ENCODE data around the gene SLC12A4. TPM values are rescaled to one million over a fixed set of nuclear protein-coding genes. Genes with fewer than 3 reads are reported as not detected.
A peak's percentile ranks its signal among the peaks of the same experiment; 100 is the strongest.

Gene SLC12A4
- total and polyA plus RNA-seq, 2 of the 13 experiments (the other 11 are each of a cell fraction or from before 2014, with no cell fraction given) = 65.1 to 84.3 TPM

DNA sequence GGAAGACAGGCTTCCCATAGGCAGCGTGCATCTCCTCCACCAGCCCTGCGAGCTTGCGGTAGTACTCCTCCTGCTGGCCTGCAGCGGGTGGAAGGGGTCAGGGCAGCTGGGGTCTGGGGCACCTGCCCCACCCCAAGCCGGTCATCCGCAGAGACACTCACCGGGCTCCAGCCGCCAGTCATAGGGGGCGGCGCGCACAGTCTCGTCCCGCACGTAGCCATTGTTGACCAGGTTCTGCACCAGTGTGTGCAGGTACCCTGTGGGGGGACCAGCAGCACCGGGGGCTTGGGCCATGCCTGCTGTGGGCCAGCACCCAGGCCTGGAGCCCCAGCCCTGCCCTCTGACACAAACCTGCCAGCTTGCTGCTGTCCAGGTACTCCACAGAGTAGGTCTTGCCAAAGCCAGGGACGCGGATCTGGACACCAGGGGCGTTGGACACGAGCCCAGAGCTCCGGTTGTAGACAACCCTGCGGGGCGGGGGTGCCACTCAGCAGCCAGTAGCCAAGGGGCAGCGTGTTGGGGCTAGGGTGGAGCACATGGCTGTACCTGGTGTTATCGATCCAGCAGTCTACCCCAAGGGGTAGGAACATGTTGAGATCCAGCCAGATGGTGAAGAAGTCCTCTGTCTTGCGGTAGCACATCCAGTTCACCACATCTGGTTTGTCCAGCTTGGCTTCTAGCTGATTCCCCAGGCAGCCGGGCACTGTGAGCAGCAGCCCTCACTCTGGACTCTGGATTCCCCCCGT, 25.8 kb downstream of the SLC12A4 start (continued):
- no peak for TF ChIP-seq RBAK (CRISPR knock-in tag; IDR thresholded peaks at IDR 0.05)
- TF ChIP-seq, protein P1, sequence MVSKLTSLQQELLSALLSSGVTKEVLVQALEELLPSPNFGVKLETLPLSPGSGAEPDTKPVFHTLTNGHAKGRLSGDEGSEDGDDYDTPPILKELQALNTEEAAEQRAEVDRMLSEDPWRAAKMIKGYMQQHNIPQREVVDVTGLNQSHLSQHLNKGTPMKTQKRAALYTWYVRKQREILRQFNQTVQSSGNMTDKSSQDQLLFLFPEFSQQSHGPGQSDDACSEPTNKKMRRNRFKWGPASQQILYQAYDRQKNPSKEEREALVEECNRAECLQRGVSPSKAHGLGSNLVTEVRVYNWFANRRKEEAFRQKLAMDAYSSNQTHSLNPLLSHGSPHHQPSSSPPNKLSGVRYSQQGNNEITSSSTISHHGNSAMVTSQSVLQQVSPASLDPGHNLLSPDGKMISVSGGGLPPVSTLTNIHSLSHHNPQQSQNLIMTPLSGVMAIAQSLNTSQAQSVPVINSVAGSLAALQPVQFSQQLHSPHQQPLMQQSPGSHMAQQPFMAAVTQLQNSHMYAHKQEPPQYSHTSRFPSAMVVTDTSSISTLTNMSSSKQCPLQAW (CRISPR knock-in tag; IDR thresholded peaks at IDR 0.05) = peak; percentile 46; the same call in 1 of the 2 replicates
- TF ChIP-seq ZNF749 (CRISPR knock-in tag; IDR thresholded peaks at IDR 0.05; ENCODE audit: borderline replicate concordance) = no peak
- peak; percentile 68; the same call in 1 of the 2 replicates for TF ChIP-seq ZNF33B (CRISPR knock-in tag; IDR thresholded peaks at IDR 0.05)
- 0 out of 2 replicates have a peak, but pooled peaks have one; percentile 37 for TF ChIP-seq PAX8 (CRISPR knock-in tag; IDR thresholded peaks at IDR 0.05; ENCODE audit: borderline replicate concordance)
- TF ChIP-seq CAMTA2 (CRISPR knock-in tag; IDR thresholded peaks at IDR 0.05; ENCODE audit: borderline replicate concordance) = no peak
- TF ChIP-seq XBP1 (CRISPR knock-in tag; IDR thresholded peaks at IDR 0.05) = no peak
- no peak for TF ChIP-seq ZNF530 (CRISPR knock-in tag; IDR thresholded peaks at IDR 0.05; ENCODE audit: low read depth)
- TF ChIP-seq AHR (CRISPR knock-in tag; IDR thresholded peaks at IDR 0.05) = peak; percentile 31; the same call in 1 of the 2 replicates
- TF ChIP-seq ZNF160 (CRISPR knock-in tag; IDR thresholded peaks at IDR 0.05) = peak; percentile 65; the same call in 1 of the 2 replicates
- TF ChIP-seq SMAD9 (CRISPR knock-in tag; IDR thresholded peaks at IDR 0.05) = no peak
- peak; percentile 59; the same call in 1 of the 2 replicates for TF ChIP-seq ZNF556 (CRISPR knock-in tag; IDR thresholded peaks at IDR 0.05; ENCODE audit: borderline replicate concordance)
- no peak for TF ChIP-seq ATF1 (CRISPR knock-in tag; IDR thresholded peaks at IDR 0.05)
- TF ChIP-seq ERF (CRISPR knock-in tag; IDR thresholded peaks at IDR 0.05) = peak; percentile 47
- TF ChIP-seq ZNF569 (CRISPR knock-in tag; IDR thresholded peaks at IDR 0.05; ENCODE audit: borderline replicate concordance) = peak; percentile 31; the same call in 1 of the 2 replicates
- no peak for TF ChIP-seq NR2F6 (IDR thresholded peaks at IDR 0.05)
- no peak for TF ChIP-seq NR2F6 (CRISPR knock-in tag; IDR thresholded peaks at IDR 0.05)
- TF ChIP-seq, protein P2, sequence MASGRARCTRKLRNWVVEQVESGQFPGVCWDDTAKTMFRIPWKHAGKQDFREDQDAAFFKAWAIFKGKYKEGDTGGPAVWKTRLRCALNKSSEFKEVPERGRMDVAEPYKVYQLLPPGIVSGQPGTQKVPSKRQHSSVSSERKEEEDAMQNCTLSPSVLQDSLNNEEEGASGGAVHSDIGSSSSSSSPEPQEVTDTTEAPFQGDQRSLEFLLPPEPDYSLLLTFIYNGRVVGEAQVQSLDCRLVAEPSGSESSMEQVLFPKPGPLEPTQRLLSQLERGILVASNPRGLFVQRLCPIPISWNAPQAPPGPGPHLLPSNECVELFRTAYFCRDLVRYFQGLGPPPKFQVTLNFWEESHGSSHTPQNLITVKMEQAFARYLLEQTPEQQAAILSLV (CRISPR knock-in tag; IDR thresholded peaks at IDR 0.05; ENCODE audit: borderline replicate concordance) = no peak; the same call in 1 of the 2 replicates
- no peak for TF ChIP-seq NFRKB (IDR thresholded peaks at IDR 0.05)
- TF ChIP-seq, protein P3, sequence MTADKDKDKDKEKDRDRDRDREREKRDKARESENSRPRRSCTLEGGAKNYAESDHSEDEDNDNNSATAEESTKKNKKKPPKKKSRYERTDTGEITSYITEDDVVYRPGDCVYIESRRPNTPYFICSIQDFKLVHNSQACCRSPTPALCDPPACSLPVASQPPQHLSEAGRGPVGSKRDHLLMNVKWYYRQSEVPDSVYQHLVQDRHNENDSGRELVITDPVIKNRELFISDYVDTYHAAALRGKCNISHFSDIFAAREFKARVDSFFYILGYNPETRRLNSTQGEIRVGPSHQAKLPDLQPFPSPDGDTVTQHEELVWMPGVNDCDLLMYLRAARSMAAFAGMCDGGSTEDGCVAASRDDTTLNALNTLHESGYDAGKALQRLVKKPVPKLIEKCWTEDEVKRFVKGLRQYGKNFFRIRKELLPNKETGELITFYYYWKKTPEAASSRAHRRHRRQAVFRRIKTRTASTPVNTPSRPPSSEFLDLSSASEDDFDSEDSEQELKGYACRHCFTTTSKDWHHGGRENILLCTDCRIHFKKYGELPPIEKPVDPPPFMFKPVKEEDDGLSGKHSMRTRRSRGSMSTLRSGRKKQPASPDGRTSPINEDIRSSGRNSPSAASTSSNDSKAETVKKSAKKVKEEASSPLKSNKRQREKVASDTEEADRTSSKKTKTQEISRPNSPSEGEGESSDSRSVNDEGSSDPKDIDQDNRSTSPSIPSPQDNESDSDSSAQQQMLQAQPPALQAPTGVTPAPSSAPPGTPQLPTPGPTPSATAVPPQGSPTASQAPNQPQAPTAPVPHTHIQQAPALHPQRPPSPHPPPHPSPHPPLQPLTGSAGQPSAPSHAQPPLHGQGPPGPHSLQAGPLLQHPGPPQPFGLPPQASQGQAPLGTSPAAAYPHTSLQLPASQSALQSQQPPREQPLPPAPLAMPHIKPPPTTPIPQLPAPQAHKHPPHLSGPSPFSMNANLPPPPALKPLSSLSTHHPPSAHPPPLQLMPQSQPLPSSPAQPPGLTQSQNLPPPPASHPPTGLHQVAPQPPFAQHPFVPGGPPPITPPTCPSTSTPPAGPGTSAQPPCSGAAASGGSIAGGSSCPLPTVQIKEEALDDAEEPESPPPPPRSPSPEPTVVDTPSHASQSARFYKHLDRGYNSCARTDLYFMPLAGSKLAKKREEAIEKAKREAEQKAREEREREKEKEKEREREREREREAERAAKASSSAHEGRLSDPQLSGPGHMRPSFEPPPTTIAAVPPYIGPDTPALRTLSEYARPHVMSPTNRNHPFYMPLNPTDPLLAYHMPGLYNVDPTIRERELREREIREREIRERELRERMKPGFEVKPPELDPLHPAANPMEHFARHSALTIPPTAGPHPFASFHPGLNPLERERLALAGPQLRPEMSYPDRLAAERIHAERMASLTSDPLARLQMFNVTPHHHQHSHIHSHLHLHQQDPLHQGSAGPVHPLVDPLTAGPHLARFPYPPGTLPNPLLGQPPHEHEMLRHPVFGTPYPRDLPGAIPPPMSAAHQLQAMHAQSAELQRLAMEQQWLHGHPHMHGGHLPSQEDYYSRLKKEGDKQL (CRISPR knock-in tag; IDR thresholded peaks at IDR 0.05; ENCODE audit: low read depth) = no peak
- TF ChIP-seq MIXL1 (CRISPR knock-in tag; IDR thresholded peaks at IDR 0.05) = 0 out of 2 replicates have a peak, but pooled peaks have one; percentile 65
- TF ChIP-seq TEAD2 (CRISPR knock-in tag; IDR thresholded peaks at IDR 0.05) = no peak
